Adrenal gland (tissue), 12 donors: ENCODE data around the gene PIK3IP1. TPM values are rescaled to one million over a fixed set of nuclear protein-coding genes. Genes with fewer than 3 reads are reported as not detected.

Experiments
- DNase-seq, 7 donors: peaks; one replicate each; pipeline ENCODE4 v3.0.0-alpha.2; 2019 to 2020
- H3K27ac ChIP-seq, 5 donors: fragments of 200-600 bp; sonication (generic) in 4 of 5; 1 replicate in 3 of 5; 2 replicates in 2 of 5; pipeline versions ENCODE4 v1.5.1 to v1.8.0; 2016 to 2020; ENCODE audit warnings: mild to moderate bottlenecking in 1 of 5
- H3K27me3 ChIP-seq: fragments of 200-600 bp; 2 replicates; pipeline ENCODE4 v1.8.0; 2021
- H3K36me3 ChIP-seq, 2 donors: fragments of 200-600 bp; replicated peaks in 1 of 2; 1 replicate in 1 of 2; 2 replicates in 1 of 2; pipeline versions ENCODE4 v1.5.1 to v1.8.0; 2018 to 2022
- H3K4me1 ChIP-seq, 2 donors: fragments of 200-600 bp; replicated peaks in 1 of 2; 1 replicate in 1 of 2; 2 replicates in 1 of 2; pipeline versions ENCODE4 v1.5.1 to v1.8.0; 2018 to 2021
- H3K4me3 ChIP-seq, 4 donors: fragments of 200-600 bp; sonication (generic) in 3 of 4; one replicate each; pipeline ENCODE4 v1.5.1; 2016 to 2018
- H3K9me3 ChIP-seq, 3 donors: fragments of 200-600 bp; sonication (generic) in 1 of 3; replicated peaks in 1 of 3; 1 replicate in 2 of 3; 2 replicates in 1 of 3; pipeline versions ENCODE4 v1.5.1 to v1.8.0; 2016 to 2021
- POLR2A ChIP-seq, 2 donors: fragments of 450-650 bp; IDR thresholded peaks; one replicate each; pipeline ENCODE4 v1.6.1; 2017; ENCODE audit warnings: antibody characterized with exemption in 2 of 2, mild to moderate bottlenecking in 2 of 2, moderate library complexity in 1 of 2
- WGBS, 4 donors: extraction: QIAGEN DNeasy Blood & Tissue Kit in 2 of 4; methylation state at CpG; one replicate each; pipeline versions ENCODE4 v1.1.5 to v1.1.7; 2013 to 2017; 5-methylcytosine and 5-hydroxymethylcytosine counted together
- intact Hi-C, 2 donors: fragments of 100-400 bp; cut with DNase I; formaldehyde crosslinking; loops; one replicate each; pipeline versions ENCODE4 v1.14.1 to v1.15.0; 2022 to 2023
- polyA plus RNA-seq, 3 donors: library from polyadenylated mRNA; stranded (reverse); fragments of 200-250 nt in 2 of 3; fragments of 350-450 nt in 1 of 3; fragmentation: Illumina TruSeq in 1 of 3; extraction: RNeasy Lipid Tissue Mini Kit (QIAGEN cat#74804) in 1 of 3; gene quantifications; one replicate each; pipeline ENCODE4 v1.2.3, GENCODE V29; 2013 to 2014
- total RNA-seq, 9 donors: library from RNA; depleted of rRNA in 4 of 9; stranded (reverse); fragments of >200 nt in 4 of 9; fragments of 120-200 nt in 1 of 9; fragmentation: NEBNext Ultra II Directional in 1 of 9; extraction: Animal tissue kit (Norgen Biotek cat#: 25700) in 1 of 9; gene quantifications; one replicate each; pipeline versions ENCODE4 v1.1.0 to v1.2.4, GENCODE V29; 2013 to 2023
- TF ChIP-seq, protein P1 (sequence below), 6 experiments: fragments of 450-650 bp in 4 of 6; fragments of 200-600 bp in 2 of 6; sonication (generic) in 1 of 6; IDR thresholded peaks; 1 replicate in 5 of 6; 2 replicates in 1 of 6; pipeline versions ENCODE4 v1.5.1 to v1.8.0; 2016 to 2021; ENCODE audit warnings: antibody characterized with exemption in 6 of 6, mild to moderate bottlenecking in 2 of 6, moderate library complexity in 1 of 6
- donor health status: healthy with polysubstance abuse.
- donor health status: Bipolar disorder and iron deficiency.
- donor health status: DM: yes; HTN: yes; CAD: no.
- donor health status: DM: no; HTN: no; CAD: no.
- donor health status: DM: no; HTN: no; CAD: no.
- donor health status: DM: yes; HTN: yes; CAD: no.

Gene PIK3IP1
- total and polyA plus RNA-seq, 12 donors: 12.1 to 161 (median 69.7) TPM

DNA sequence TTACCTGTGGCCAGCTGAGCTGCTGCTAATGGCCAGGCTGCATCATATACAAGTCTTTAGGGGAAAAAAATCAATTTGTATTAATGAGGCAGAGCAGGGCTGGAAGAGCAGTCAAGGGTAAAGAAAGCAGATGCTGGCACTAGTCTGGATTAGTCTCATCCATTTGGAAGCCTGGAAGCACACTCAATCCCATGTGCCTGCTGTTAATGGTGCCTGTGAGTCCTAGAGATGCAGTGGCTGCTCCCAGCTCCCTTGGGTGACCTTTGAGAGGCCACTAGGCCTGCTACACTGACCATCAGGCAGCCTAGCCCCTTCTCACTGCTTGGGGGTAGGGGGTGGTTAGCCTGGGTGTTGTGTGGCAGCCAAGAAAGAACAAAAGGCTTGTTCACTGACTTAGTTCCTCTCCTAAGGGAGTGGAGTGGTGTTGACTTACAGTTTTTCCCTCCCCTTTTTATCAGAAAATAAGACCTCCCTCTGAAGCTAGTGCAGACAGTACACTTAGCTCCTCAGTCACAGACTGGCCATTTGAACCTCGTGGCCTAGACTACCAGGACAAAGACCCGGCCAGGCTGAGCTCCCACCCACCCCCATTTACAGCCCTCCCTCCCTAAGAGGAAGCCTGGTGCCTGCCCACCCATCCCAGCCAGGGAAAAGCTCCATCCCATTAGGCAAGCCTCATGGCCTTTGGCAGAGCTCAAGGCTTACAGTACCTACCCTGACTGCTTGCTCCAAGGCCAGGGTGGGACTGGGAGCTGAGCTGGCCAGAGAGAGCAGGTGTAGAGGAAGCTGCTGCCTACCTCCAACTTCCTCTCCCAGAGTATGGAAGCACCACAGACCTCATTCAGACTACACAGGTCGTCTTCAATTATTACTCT is 7.8 kb downstream of the PIK3IP1 start:
- Histone ChIP-seq H3K27me3 (no peaks in the 10 kb centered on the region), H3K27ac (peak overlapping the region in 3 of 5 donors; percentile 3 to 96 (median 46)), H3K4me1 (peaks cover 26 to 43% of the 10 kb centered on the region in 2 donors), H3K36me3 (peaks cover 0 to 97% of the 10 kb centered on the region in 2 donors), H3K4me3 (no peak overlapping the region), H3K9me3 (no peaks in the 10 kb centered on the region)
- TF ChIP-seq POLR2A (IDR thresholded peaks at IDR 0.05): no peak
- TF ChIP-seq, protein P1, sequence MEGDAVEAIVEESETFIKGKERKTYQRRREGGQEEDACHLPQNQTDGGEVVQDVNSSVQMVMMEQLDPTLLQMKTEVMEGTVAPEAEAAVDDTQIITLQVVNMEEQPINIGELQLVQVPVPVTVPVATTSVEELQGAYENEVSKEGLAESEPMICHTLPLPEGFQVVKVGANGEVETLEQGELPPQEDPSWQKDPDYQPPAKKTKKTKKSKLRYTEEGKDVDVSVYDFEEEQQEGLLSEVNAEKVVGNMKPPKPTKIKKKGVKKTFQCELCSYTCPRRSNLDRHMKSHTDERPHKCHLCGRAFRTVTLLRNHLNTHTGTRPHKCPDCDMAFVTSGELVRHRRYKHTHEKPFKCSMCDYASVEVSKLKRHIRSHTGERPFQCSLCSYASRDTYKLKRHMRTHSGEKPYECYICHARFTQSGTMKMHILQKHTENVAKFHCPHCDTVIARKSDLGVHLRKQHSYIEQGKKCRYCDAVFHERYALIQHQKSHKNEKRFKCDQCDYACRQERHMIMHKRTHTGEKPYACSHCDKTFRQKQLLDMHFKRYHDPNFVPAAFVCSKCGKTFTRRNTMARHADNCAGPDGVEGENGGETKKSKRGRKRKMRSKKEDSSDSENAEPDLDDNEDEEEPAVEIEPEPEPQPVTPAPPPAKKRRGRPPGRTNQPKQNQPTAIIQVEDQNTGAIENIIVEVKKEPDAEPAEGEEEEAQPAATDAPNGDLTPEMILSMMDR (IDR thresholded peaks at IDR 0.05): no peak
- DNase-seq: peak in 2 of 7 donors; percentile 31 to 52
- intact Hi-C loops: no loop called here
- WGBS, 4 donors: 38 to 54% (median 47%) methylated on average over 3 of the region's 3 CpGs

DNA sequence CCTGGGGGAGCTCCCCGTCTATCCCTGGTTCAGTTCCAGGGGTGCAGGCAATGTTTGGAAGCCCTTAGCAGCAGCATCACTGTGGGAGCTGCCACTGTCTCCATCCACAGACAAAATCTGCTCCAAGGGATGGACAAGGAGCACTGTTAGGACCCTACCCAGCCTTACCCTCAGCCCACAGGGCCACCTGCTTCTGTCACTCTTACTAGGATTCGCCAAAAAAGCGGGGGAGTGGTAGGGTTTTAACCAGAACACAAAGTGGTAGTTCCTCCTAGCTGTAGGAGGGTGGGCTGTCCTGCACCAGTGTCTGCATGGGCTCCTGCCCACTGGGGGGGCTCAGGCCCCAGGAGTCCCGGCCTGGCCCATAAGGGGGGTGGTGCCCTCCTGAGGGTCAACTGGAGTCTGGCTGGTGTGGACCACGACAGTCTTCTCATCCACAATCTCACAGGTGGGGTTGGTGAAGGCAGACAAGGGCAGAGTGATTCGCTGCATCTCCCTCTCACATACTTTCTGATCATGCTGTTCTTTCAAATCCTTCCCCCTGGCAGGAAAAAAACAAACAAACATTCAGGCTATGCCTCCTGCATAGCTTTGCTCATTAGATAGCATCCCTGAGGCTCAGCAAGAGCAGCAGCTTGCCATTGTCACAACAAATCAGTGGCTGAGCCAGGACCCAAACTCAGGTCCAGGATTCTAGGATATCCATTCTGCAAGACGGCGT is 9.4 kb downstream of the PIK3IP1 start:
- Histone ChIP-seq H3K27me3 (no peaks in the 10 kb centered on the region), H3K4me3 (no peak overlapping the region), H3K27ac (peak overlapping the region in 1 of 5 donors; percentile 72), H3K36me3 (peaks cover 0 to 94% of the 10 kb centered on the region in 2 donors), H3K9me3 (no peaks in the 10 kb centered on the region), H3K4me1 (peaks cover 9 to 27% of the 10 kb centered on the region in 2 donors)
- 74 to 89% (median 81%) methylated on average over 3 to 8 of the region's 8 CpGs for WGBS, 4 donors
- TF ChIP-seq POLR2A (IDR thresholded peaks at IDR 0.05): no peak
- TF ChIP-seq, protein P1 (IDR thresholded peaks at IDR 0.05): no peak
- DNase-seq: peak in 2 of 7 donors; percentile 23 to 53
- intact Hi-C loops: no loop called here

DNA sequence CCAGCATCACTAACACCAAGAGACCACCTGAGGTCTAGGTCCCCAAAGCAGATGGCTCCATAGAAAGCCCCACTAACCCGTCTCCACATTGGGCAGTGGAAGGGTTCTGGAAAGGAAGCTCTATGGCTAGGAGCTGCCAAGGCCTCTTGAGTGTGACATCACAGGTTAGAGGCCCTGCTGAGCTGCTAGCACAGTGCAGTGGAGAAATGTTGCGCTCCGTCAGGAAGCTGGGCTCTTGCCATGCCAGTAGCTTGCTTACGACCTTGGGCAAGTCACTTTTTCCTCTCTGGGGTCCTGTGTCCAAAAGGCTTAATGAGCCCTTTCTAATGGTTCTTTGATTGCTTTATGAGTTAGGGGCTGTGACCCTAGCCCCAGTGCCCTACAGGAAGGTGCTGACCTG is 10.6 kb downstream of the PIK3IP1 start:
- Histone ChIP-seq H3K27ac (peak overlapping the region in 3 of 5 donors; percentile 31 to 72 (median 66)), H3K4me3 (no peak overlapping the region), H3K27me3 (no peaks in the 10 kb centered on the region), H3K9me3 (no peaks in the 10 kb centered on the region), H3K36me3 (peaks cover 0 to 95% of the 10 kb centered on the region in 2 donors), H3K4me1 (peaks cover 9 to 18% of the 10 kb centered on the region in 2 donors)
- peak in 6 of 7 donors; percentile 70 to 86 (median 82) for DNase-seq
- 23 to 40% (median 35%) methylated on average over 4 of the region's 4 CpGs for WGBS, 4 donors
- intact Hi-C loops: no loop called here
- TF ChIP-seq POLR2A (IDR thresholded peaks at IDR 0.05): no peak
- TF ChIP-seq, protein P1 (IDR thresholded peaks at IDR 0.05): no peak
